Smooth muscle cell of the brain vasculature (primary cell): Measurements from ENCODE around the gene SIDT1.

ENCODE experiments used
- DNase-seq: peaks from one replicate; pipeline ENCODE4 v3.0.0-alpha.2; 2012; ENCODE audit warnings: low read depth, low spot score

Gene SIDT1

DNA sequence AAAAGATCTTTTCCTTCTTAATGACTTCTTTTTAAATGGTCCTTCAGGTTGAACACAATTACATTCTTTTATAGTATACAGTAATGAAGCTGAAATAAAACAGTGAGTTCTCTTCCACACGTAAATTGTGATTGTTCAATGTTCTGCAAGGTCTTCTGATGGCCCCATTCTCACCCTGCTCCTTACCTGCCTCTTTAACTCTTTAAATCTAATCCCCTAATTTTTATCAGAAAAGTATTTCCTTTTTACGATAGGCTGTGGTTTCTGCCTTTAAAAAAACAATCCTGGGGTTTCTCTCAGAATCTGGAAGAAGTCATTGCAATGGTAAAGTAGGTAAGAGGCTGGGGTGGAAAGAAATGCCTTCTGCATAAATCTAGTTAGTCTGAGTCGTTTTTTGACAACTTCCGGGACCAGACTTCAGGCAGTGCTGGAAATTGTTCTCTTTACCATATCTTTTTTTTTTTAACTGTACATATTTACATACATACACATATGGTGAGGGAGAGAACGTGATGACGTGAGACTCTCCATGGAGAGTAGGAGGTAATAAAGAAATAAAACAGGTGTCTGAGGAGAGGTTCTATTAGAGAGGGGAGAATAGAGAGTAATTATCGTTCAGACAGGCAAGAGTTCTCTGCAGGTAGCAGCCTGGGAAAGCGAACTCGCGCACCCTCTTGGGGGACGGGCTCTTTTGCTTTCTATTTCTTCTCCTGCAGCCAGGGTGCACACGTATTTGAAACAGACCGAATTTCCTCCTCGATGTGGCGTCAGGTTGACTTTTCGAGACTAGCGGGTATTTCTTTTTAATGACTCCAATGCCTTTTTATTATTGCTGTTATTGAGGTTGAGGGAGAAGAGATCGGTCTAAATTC is at the start of gene SIDT1:
Gene SIDT1, plus strand, starts transcription at position 730 of the 872 bp plus-strand sequence. CDS start 467 bp downstream, outside the sequence.
- no peak for DNase-seq

DNA sequence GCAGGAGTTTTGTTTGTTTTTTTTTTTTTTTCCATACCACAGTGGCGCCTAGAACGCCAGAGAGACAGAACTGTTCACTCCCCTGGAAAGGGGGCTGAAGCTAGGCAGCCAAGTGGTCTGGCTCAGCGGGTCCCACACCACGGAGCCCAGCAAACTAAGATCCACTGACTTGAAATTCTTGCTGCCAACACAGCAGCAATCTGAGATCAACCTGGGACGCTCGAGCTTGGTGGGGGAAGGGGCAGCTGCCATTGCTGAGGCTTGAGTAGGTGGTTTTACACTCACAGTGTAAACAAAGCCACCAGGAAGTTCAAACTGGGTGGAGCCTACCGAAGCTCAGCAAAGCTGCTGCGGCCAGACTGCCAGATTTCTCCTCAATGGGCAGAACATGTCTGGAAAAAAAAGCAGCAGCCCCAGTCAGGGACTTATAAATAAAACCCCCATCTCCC is 47.2 kb upstream of the SIDT1 start:
- no peak for DNase-seq

DNA sequence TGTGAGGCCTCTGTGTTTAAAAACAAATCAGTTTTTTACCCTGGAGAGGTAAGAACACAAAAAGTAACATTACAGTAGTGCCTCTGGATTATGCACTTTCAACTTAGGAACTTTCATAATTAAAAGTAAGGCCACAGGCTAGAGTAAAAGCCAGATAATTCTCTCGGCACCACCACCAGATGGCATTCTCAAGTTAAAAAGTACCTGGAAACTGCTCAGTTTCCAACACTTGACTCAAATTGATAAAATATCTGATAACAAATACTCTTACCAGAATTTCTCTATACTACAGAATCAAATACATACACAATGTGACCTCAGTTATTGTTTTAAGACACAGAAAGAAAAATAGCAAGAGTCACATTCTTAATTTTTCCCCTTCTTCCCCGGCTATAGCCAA is 37.3 kb upstream of the SIDT1 start:
- DNase-seq: no peak

DNA sequence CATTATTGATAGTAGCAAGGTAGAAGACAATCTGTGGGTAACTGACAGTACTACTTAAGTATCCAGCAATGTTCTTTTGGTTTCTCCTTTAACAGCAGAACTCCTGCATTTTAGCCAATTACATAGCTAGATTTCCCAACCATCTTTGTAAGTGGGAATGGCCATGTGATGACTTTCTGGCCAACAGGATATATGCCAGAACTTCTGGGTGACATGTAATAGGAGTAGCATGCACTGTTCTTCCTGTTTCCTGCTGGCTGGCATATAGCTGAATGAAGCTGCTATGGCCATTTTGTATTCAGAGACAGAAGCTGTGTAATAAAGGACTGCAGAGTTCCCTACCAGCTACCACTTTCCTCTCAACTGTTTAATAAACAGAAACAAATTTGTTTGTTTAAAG is 35.4 kb upstream of the SIDT1 start:
- no peak for DNase-seq

DNA sequence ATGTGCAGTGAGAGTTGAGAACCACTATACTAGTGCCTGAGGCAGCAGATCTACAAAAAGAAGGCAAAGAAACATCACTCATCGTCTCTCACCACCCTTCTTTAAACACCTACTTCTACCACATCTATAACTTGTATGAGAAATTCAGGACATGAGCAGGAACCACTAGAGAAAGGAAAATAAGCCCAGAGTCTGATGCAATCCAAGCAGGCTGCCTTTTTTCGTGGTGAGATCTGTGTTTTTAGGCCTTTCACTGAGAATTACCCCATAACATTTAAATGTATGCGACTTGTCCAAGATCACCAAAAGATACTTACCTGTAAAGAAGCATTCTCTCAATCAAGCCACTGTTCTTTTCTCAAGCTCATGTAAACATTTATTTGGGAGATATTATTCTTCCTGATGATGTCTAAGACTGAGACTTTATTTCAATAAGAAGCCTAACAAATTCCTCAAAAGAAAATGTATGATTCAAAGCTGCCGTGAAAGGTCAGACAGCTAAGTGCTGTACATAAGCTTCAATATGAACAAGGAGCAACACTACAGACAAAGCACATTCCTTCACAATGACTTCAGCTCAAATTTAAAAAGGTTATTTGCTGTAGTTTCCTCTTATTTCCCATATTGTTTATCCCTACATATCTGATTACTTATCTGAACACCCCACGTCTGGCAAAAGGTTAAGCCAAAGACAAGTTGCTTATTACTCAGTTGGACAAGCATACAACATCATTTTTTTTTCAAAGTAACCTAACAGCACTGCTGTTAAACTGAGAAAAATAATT is 33.9 kb upstream of the SIDT1 start:
- no peak for DNase-seq

DNA sequence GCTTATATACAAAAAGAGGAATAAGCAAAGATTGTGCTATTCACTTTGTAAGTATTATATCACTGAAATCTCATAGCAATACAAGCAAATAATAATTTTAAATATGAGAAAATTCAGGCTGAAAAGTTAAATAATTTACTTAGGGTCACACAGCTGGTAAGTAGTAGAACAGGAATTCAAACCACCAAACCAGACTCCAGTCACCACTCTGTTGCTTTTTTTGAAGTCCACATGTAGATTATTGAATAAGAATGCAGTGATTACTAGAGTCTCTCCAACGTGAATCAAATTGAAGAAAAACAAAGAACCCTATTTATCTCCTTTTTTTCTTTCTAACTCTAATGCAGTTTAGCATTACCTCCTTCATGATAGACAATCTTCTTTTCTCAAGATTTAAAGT is 33.3 kb upstream of the SIDT1 start:
- DNase-seq: no peak

DNA sequence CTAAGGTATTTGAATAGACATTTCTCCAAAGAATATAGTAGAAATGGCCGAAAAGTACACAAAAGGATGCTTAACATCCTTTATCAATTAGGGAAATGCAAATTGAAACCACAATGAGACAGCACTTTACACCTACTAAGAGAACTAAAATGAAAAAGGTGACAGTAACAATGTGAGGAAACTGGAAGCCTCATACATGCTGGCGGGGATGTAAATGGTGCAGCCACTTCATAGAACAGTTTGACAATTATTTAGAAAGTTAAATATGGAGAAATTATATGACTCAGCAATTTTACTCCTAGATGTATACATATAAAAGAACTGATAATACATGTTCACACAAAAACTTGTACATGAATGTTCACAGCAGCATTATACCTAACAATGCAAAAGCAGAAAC is 30.8 kb upstream of the SIDT1 start:
- no peak for DNase-seq

DNA sequence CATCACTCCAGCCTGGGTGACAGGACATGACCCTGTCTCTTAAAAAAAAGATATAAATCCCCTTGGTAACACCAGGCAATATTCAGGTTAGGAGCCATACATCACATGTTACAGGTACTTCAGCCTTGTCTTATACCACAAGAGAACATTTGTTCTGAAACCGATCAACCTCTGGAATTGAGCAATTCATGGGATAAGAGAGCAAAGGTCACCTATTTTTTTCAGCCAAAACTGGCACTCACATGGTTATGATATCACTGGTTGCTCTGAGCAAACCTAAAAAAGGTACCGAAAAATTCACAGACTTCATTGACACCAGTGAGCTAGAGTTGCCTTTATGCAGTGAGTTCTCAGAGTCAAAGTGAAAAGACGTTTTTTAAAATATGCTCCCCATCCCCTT is 26.5 kb upstream of the SIDT1 start:
- no peak for DNase-seq

DNA sequence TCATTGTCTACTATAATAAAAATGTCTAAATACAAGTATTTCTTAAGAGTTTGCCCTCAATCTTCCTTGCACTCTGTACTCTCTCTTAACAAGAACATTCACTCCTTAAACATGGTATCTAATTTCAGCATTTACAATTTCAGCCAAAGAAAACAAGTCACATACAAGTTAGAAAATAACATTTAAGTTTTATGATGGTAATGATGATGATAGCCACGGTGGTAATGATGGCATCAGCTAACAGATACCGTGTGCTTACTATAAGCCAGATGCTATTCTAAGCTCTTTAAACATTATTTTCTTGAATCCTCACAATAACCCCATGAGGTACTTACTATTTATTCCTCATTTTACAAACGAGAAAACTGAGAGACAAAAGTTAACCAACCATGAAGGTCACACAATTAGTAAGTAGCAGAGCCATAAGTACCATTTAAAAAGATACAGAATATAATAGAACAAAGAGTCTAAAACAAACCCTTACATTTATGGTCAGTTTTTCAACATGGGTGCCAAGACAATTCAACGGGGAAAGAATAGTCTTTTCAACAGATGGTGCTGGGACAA is 24.8 kb upstream of the SIDT1 start:
- DNase-seq: no peak

DNA sequence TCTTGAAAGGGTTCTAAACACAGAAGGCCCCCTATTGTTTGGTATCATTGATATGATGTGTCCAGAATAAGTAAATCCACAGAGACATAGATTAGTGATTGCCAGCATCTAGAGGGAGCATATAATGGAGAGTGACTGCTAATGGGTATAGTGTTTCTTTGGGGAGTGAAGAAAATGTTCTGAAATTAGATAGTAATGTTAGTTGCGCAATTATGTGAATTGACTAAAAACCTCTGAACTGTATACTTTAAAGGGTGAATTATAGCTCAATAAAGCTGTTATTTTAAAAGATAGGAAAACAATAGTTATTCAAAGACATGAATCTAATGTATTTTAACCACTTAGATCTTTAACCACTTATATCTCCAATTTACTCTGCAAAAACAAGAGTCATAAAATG is 23.4 kb upstream of the SIDT1 start:
- DNase-seq: no peak

DNA sequence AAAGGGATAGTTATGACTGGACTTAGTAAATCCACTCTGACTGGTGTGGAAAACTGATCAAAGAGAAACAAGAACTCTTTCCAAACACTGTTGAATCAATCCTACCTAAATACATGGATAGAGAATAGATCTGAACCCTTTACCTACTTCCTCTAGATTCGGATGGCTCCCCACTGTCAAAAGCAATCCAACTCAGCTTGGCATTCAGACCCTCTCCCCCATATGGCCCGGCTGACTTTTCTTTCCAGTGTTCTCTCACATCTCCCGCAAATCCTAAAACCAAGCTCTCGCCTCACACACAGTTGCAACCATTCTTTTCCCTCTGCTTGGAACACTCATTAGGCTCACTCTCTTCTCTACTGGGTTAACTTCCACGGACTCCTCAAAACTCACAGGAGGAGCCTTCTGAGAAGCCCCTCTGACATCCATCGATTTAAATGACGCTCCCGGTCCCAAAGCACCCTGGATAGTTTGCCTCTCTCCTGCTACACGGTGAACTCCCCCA is 18.0 kb upstream of the SIDT1 start:
- DNase-seq: no peak

DNA sequence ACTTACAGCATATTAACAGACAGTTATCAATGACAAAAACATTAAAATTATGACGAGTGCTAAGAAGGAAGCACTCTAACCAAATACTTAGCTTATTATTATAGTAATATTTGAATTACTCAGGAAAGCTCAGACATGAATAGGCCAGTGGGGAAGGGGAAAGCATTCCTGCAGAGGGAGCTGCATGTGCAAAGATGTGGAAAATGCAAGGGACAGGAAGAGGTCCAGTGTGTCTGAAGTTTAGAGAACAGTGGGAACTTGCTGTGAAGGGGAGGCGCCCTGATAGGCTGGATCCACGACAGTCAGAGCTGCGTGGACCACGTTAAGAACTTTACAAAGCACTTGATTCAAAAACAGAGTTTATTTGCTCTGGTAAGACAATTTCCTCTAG is 16.2 kb upstream of the SIDT1 start:
- DNase-seq: no peak

DNA sequence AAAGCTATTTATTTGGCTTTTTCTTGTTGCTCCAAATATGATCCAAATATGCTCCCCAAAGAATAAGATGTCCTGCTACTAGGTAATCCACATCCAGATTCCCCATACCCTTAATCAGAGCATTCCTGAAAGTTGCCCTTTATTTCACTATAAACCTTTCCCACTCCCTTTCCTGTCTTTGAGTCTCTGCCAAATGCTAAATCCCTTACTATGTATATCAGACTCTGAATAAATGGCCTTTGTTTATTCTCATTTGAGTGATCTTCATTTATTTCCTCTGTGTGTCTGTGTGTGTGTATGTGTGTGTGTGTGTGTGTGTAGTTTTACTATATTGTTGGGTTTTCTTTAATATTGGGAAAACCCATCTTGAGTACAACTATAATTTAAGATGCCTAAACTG is 10.4 kb upstream of the SIDT1 start:
- DNase-seq: no peak

DNA sequence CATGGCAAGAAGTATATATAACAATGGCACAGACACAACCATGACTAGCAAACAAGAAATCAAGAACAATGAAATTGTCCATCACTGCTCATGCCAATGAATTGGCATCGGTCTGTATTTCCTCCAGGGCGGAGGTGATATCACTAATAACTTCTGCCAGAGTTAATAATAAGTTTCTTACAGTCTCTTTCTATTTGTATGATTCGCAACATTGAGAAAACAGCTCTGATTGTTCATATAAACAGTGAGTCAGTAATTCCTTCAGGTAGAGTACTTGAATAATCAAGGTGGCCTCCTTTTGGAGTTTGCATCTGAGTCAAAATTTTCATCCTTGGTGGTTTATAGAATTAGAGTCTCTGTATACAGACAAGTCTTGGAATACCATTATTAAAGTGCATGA is 9.1 kb upstream of the SIDT1 start:
- no peak for DNase-seq

DNA sequence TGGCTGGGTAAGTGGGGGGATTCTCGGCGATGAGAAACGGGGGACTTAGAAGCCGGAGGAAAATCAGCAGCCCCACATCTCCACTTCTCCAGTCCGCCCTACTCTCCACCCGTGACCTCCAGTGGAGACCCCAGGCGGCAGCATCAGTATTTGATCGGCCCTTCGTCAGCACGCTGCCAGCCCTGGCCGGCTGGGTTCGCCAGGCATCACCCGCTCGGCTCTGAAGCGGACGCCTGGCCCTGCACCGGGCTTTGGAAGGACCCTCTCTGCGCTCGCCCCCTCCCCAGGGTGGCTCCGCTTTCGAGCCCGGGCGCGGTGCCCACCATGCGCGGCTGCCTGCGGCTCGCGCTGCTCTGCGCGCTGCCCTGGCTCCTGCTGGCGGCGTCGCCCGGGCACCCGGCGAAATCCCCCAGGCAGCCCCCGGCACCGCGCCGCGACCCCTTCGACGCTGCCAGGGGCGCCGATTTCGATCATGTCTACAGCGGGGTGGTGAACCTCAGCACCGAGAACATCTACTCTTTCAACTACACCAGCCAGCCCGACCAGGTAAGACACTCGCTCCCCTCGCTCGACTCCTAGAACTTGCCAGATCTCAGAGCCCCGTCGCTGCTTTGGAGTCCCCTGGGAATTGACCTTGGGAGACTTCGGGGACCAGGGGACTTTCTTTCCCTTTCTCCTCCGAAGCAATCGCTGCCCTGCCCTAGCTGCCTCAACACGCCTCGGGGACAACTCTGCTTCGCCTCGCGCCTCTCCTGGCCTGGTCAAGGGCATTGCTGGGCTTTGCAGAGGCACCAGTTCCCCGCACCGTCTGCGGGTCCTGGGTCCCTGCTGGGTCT is 561 bp downstream of the SIDT1 start:
- DNase-seq: no peak

DNA sequence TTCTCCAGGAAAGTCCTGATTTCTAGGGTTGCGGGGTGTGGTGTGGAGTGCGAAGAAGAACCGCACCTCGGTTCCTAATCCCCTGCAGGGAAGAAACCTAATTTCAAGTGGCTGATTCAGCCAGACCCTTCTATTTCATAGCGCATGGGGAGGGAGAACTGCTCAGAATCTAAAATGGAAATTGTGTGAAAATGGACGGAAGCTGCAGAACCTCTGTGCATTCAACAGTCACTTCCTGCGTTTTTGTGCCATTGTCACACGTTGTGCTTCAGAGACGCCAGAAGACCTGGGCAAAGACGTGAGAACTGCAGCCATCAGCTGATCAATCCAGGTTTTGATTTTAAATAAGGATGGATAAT is 1.2 kb downstream of the SIDT1 start:
- no peak for DNase-seq

DNA sequence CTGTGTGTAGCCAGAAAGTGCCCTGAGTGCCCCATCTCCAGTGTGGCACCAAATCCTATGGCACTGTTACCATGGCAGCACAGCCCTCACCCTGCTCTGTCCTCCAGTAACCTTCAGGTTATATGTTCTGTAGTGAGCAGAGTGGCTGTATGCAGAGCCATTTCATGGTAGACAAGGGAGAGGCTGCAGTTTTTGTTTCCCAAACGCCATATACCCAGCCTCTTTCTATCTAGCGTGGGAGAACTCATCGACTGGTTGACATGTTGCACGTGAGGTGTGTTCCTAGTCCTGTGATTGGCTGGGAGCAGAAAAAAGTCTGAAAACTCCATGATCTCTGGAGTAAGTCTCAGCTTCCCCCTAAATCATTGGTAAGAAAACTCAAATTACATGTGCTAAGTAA is 2.0 kb downstream of the SIDT1 start:
- DNase-seq: no peak

DNA sequence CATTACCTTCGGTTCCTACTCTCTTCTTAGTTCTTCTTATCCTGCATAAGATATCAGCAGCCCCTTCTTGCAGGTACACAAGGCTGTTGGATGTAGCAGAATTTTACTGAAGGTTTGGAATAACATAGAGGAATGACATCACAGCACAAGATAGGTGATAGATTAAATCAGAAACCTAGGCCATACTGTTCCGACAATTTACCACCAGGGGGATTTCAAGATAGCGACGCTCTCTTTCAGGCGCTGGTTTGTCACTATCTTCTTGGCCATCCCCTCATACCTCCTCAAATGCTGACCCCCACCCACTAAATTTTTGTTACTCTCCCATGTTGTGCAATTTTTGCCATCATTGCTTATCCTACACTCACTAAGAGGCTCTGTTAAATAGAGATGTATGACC is 3.5 kb downstream of the SIDT1 start:
- no peak for DNase-seq

DNA sequence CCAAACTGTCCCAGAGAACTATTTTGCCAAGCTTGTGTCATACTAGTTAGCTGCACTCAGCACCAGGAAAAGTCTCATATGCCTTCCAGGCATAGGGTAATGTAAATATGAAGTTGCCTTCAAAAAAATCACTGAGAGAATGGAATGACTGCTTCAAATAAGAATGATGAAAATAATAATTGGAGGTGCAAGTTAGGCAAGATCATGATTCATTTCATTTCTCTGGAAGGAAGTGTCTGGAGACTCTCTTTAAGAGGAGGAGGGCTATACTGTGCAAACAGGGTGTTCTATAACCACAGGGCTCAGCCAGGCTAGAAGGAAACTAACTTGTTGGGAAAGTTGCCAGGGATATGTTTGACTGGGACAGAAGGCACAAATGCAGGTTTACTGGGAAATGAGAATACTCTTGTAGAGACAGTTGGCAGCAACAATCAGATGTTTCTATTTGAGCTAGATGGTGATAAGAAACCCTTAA is 4.3 kb downstream of the SIDT1 start:
- no peak for DNase-seq

DNA sequence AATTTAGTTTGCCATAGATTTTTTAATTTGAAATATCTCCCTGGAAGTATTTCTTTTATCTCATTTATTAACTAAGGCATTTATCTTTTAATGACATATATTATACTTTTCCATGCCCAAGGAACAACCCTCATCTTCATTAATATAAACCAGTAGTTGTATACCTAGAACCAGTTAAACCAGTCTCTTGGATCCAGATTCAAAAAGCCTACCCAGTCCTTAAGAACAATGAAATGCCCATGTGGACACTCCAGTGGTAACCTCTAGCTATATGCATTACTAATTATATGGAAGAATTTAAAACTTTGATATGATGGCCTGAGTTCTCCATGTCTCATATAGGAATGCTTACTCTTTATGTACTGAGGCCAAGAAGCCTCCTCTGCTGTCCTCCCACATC is 4.8 kb downstream of the SIDT1 start:
- no peak for DNase-seq

DNA sequence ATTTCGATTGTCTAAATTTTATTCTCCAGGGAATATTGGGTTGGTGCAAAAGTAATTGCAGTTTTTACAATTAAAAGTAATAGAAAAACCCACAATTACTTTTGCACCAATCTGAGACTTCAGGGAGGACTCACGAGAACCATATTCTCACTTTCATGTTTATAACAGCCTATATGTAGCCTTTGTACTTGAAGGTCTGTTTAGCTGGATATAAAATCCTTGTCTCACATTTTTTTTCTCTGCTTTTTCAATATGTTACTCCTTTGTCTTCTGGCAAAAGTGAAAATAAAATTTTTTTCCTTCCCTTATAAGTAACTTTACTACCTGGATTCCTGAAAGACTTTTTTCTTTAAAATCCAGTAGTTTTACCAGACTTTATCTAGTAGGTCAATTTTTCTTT is 9.2 kb downstream of the SIDT1 start:
- no peak for DNase-seq
